ENCODE measurements around the gene ALDH1A3.

The ALDH1A3 gene

DNA sequence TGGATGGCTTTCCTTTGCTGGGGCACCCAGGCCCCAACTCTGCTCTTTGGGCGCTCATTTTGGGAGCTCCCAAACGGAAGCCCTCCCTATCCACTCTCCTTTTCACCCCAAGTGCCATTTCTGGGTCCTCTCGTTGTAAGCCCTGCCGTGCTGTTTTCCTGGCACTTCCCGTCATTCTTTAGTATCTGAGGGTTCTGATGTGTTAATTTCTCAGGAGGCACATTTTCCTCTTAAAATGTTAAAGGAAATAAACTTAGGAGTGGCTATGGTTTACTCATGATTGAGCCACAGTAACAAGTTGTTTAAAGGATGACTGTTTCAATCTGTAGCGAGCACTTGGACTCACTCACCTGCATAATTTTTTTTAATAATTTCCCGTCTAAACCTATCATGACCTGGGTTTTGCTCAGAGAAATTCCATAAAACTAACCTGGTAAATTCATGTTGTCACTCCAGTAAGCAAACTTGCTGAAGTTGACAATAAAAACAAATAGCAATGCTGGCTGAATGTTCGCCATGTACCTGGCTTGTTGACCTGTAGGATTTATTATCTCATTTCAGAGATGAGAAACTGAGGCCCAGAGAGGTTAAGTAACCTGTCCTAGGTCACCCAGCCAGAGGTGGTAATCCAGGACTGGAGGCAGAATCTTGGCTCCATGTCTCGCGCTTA is 10.6 kb downstream of the ALDH1A3 start:
- no peaks in the 10 kb centered on the region for H3K4me1 ChIP-seq
- H3K4me2 ChIP-seq (ENCODE audit: low read length), result no peak overlapping the region
- TF ChIP-seq CTCF (IDR thresholded peaks at IDR 0.05), result no peak
- H3K9me3 ChIP-seq (ENCODE audit: control insufficient read depth, low read length), result no peaks in the 10 kb centered on the region
- no peak overlapping the region for H3K4me3 ChIP-seq (ENCODE audit: low read depth, low read length)
- H2AFZ ChIP-seq, result no peak overlapping the region
- H3K79me2 ChIP-seq, result no peaks in the 10 kb centered on the region
- H3K27ac ChIP-seq, result no peak overlapping the region
- no peaks in the 10 kb centered on the region for H3K36me3 ChIP-seq (ENCODE audit: control insufficient read depth, insufficient read depth, low read length)
- H3K27me3 ChIP-seq (ENCODE audit: control insufficient read depth, insufficient read depth, low read length), result no peaks in the 10 kb centered on the region
- no peak overlapping the region for H3K9ac ChIP-seq

DNA sequence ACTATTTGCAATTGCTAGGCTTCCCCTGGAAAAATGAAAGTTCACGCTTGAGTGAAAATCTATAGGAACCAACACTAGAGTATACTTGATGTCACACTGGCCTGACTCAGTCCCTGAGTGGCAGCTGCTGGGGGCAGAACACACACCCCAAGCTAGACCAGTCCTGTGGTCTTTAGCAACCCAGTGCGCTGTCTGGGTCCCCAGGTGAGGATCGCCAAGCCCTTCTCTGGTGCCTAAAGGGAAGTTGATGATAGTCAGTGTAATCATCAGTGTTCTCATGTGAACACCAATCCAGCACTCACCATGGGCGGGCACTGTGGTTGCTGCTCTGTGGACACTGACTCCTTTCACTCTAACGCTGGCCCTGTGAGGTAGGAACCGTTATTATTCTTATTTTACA is 11.2 kb downstream of the ALDH1A3 start:
- Histone ChIP-seq H3K27ac (no peak overlapping the region), H2AFZ (no peak overlapping the region), H3K36me3 (ENCODE audit: control insufficient read depth, insufficient read depth, low read length) (no peaks in the 10 kb centered on the region), H3K4me1 (no peaks in the 10 kb centered on the region), H3K9me3 (ENCODE audit: control insufficient read depth, low read length) (no peaks in the 10 kb centered on the region), H3K4me3 (ENCODE audit: low read depth, low read length) (no peak overlapping the region), H3K79me2 (no peaks in the 10 kb centered on the region), H3K9ac (no peak overlapping the region), H3K4me2 (ENCODE audit: low read length) (no peak overlapping the region), H3K27me3 (ENCODE audit: control insufficient read depth, insufficient read depth, low read length) (no peaks in the 10 kb centered on the region)
- TF ChIP-seq CTCF (IDR thresholded peaks at IDR 0.05), result no peak

- no peak for TF ChIP-seq CTCF (IDR thresholded peaks at IDR 0.05)
- Histone ChIP-seq H3K9ac (no peak overlapping the region), H3K4me2 (ENCODE audit: low read length) (no peak overlapping the region), H3K36me3 (ENCODE audit: control insufficient read depth, insufficient read depth, low read length) (no peaks in the 10 kb centered on the region), H3K4me1 (no peaks in the 10 kb centered on the region), H3K27ac (no peak overlapping the region), H2AFZ (no peak overlapping the region), H3K4me3 (ENCODE audit: low read depth, low read length) (no peak overlapping the region), H3K27me3 (ENCODE audit: control insufficient read depth, insufficient read depth, low read length) (no peaks in the 10 kb centered on the region), H3K79me2 (no peaks in the 10 kb centered on the region), H3K9me3 (ENCODE audit: control insufficient read depth, low read length) (no peaks in the 10 kb centered on the region)
Measured at GRCh38 chr15:100891307-100892012, 11.8 kb downstream of the ALDH1A3 start.

DNA sequence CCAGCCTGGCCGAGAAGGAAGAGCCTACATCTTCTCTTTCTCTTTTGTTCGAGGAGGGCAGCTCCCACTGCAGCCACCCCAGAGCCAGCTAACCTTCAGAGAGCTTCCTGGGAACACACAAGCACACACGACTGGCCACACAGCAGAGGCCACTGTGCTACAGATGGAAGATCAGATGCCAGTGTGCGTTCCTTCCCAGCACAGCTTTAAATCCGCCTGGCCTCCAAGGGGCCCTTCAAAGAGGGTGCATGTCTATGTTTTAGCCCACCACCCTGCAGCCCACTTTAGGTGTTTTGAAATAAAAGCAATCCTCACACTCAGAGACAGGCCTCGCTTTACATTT is 12.4 kb downstream of the ALDH1A3 start:
- Histone ChIP-seq H3K4me2 (ENCODE audit: low read length) (no peak overlapping the region), H3K36me3 (ENCODE audit: control insufficient read depth, insufficient read depth, low read length) (no peaks in the 10 kb centered on the region), H3K9me3 (ENCODE audit: control insufficient read depth, low read length) (no peaks in the 10 kb centered on the region), H3K27ac (no peak overlapping the region), H3K4me3 (ENCODE audit: low read depth, low read length) (no peak overlapping the region), H3K9ac (no peak overlapping the region), H3K27me3 (ENCODE audit: control insufficient read depth, insufficient read depth, low read length) (no peaks in the 10 kb centered on the region), H3K79me2 (no peaks in the 10 kb centered on the region), H3K4me1 (no peaks in the 10 kb centered on the region), H2AFZ (no peak overlapping the region)
- TF ChIP-seq CTCF (IDR thresholded peaks at IDR 0.05), result no peak
